Measurements from ENCODE around the gene LPA.
"Not testable (repeated sequence)": the region's sequence is repeated elsewhere in the genome, so short reads cannot be mapped to it uniquely, and the experiment has no call there.

DNA sequence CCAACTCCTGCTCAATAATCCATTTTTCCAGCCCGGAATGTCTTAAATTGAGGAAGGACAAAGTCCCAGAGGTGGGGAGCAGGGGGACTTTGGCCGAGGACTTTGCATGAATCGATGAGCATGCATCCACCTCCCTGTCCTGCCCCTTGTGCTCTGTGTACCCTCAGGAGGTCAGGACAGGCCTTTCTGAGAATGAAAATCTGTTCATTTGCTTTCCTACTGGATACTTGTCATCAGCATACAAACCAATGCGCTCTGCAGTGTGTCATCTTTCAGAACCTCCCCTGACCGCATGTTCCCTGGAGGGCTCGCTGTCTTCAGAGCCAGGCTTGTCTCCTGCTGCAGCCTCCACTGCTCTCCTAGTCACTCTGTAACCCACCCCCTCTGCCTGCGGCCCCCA, 40.6 kb upstream of the LPA start:
- TF ChIP-seq EZH2 (IDR thresholded peaks at IDR 0.05; ENCODE audit: borderline replicate concordance, low read length): not testable (repeated sequence)
- TF ChIP-seq, protein P1, sequence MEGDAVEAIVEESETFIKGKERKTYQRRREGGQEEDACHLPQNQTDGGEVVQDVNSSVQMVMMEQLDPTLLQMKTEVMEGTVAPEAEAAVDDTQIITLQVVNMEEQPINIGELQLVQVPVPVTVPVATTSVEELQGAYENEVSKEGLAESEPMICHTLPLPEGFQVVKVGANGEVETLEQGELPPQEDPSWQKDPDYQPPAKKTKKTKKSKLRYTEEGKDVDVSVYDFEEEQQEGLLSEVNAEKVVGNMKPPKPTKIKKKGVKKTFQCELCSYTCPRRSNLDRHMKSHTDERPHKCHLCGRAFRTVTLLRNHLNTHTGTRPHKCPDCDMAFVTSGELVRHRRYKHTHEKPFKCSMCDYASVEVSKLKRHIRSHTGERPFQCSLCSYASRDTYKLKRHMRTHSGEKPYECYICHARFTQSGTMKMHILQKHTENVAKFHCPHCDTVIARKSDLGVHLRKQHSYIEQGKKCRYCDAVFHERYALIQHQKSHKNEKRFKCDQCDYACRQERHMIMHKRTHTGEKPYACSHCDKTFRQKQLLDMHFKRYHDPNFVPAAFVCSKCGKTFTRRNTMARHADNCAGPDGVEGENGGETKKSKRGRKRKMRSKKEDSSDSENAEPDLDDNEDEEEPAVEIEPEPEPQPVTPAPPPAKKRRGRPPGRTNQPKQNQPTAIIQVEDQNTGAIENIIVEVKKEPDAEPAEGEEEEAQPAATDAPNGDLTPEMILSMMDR (conservative IDR thresholded peaks at IDR 0.05 in 1 of 2, IDR thresholded peaks at IDR 0.05 in 1 of 2; ENCODE audit: extremely low read depth in 1 of 2, insufficient read depth in 1 of 2, low read depth in 1 of 2, low read length in 2 of 2): not testable (repeated sequence)
